ENCODE results near the gene RPAP3.
A peak's percentile ranks its signal among the peaks of the same experiment; 100 is the strongest.
"Not testable (repeated sequence)": the region's sequence is repeated elsewhere in the genome, so short reads cannot be mapped to it uniquely, and the experiment has no call there.

Gene RPAP3

GRCh38 chr12:47686645-47687240, 19.1 kb downstream of the RPAP3 start:
- DNase-seq (ENCODE audit: low read depth in 3 of 3, low spot score in 1 of 3): no peak

- DNase-seq (ENCODE audit: low read depth in 3 of 3, low spot score in 1 of 3): no peak
These were observed 26.0 kb downstream of the RPAP3 start for GRCh38 chr12:47679785-47680184.

- no peak for DNase-seq (ENCODE audit: low read depth in 3 of 3, low spot score in 1 of 3)
These were observed 33.8 kb downstream of the RPAP3 start for GRCh38 chr12:47672068-47672467.

- not testable (repeated sequence) for DNase-seq (ENCODE audit: low read depth in 3 of 3, low spot score in 1 of 3)
These were observed 37.9 kb downstream of the RPAP3 start for GRCh38 chr12:47667935-47668334.

GRCh38 chr12:47652521-47653234, 53.2 kb downstream of the RPAP3 start:
- no peak for DNase-seq (ENCODE audit: low read depth in 3 of 3, low spot score in 1 of 3)

- DNase-seq (ENCODE audit: low read depth in 3 of 3, low spot score in 1 of 3): no peak
These were observed 54.2 kb downstream of the RPAP3 start for GRCh38 chr12:47651368-47652254.

GRCh38 chr12:47650469-47650868, 55.4 kb downstream of the RPAP3 start:
- no peak for DNase-seq (ENCODE audit: low read depth in 3 of 3, low spot score in 1 of 3)

- DNase-seq (ENCODE audit: low read depth in 3 of 3, low spot score in 1 of 3): no peak
These were observed 56.4 kb downstream of the RPAP3 start for GRCh38 chr12:47649381-47649780.

- no peak for DNase-seq (ENCODE audit: low read depth in 3 of 3, low spot score in 1 of 3)
These were observed 57.7 kb downstream of the RPAP3 start for GRCh38 chr12:47648056-47648579.

GRCh38 chr12:47642310-47642709, 63.5 kb downstream of the RPAP3 start:
- not testable (repeated sequence) for DNase-seq (ENCODE audit: low read depth in 3 of 3, low spot score in 1 of 3)

GRCh38 chr12:47636908-47637780, 68.7 kb downstream of the RPAP3 start:
- peak in 1 of 3 donors; percentile 8 for DNase-seq (ENCODE audit: low read depth in 3 of 3, low spot score in 1 of 3)

GRCh38 chr12:47635770-47636169, 70.1 kb downstream of the RPAP3 start:
- not testable (repeated sequence) for DNase-seq (ENCODE audit: low read depth in 3 of 3, low spot score in 1 of 3)

GRCh38 chr12:47634127-47634526, 71.7 kb downstream of the RPAP3 start:
- DNase-seq (ENCODE audit: low read depth in 3 of 3, low spot score in 1 of 3): no peak

GRCh38 chr12:47621960-47622359, 83.9 kb downstream of the RPAP3 start:
- no peak for DNase-seq (ENCODE audit: low read depth in 3 of 3, low spot score in 1 of 3)

GRCh38 chr12:47617476-47617875, 88.4 kb downstream of the RPAP3 start:
- DNase-seq (ENCODE audit: low read depth in 3 of 3, low spot score in 1 of 3): no peak

GRCh38 chr12:47616440-47616839, 89.4 kb downstream of the RPAP3 start:
- DNase-seq (ENCODE audit: low read depth in 3 of 3, low spot score in 1 of 3): no peak

GRCh38 chr12:47615711-47616110, 90.1 kb downstream of the RPAP3 start:
- DNase-seq (ENCODE audit: low read depth in 3 of 3, low spot score in 1 of 3): no peak

- no peak for DNase-seq (ENCODE audit: low read depth in 3 of 3, low spot score in 1 of 3)
These were observed 91.3 kb downstream of the RPAP3 start for GRCh38 chr12:47614521-47614920.

- DNase-seq (ENCODE audit: low read depth in 3 of 3, low spot score in 1 of 3): no peak
These were observed 92.9 kb downstream of the RPAP3 start for GRCh38 chr12:47612953-47613352.

GRCh38 chr12:47611906-47612305, 93.9 kb downstream of the RPAP3 start:
- no peak for DNase-seq (ENCODE audit: low read depth in 3 of 3, low spot score in 1 of 3)
